ENCODE measurements around the gene AUTS2. TPM values are rescaled to one million over a fixed set of nuclear protein-coding genes. Genes with fewer than 3 reads are reported as not detected.

Gene AUTS2
- polyA plus RNA-seq, 1 experiment = 0.54 TPM

GRCh38 chr7:70214071-70214470 lies 615.8 kb downstream of the AUTS2 start:
- TF ChIP-seq, protein P1, sequence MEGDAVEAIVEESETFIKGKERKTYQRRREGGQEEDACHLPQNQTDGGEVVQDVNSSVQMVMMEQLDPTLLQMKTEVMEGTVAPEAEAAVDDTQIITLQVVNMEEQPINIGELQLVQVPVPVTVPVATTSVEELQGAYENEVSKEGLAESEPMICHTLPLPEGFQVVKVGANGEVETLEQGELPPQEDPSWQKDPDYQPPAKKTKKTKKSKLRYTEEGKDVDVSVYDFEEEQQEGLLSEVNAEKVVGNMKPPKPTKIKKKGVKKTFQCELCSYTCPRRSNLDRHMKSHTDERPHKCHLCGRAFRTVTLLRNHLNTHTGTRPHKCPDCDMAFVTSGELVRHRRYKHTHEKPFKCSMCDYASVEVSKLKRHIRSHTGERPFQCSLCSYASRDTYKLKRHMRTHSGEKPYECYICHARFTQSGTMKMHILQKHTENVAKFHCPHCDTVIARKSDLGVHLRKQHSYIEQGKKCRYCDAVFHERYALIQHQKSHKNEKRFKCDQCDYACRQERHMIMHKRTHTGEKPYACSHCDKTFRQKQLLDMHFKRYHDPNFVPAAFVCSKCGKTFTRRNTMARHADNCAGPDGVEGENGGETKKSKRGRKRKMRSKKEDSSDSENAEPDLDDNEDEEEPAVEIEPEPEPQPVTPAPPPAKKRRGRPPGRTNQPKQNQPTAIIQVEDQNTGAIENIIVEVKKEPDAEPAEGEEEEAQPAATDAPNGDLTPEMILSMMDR (IDR thresholded peaks at IDR 0.05; ENCODE audit: insufficient read depth, low read depth, low read length) = no peak
- Histone ChIP-seq H3K4me3 (ENCODE audit: low read depth, low read length) (no peak overlapping the region), H3K27me3 (ENCODE audit: control insufficient read depth, insufficient read depth, low read length) (no peaks in the 10 kb centered on the region), H3K36me3 (ENCODE audit: control insufficient read depth, insufficient read depth, low read length) (no peaks in the 10 kb centered on the region)
- ChIA-PET CTCF (no interaction called here), POLR2A (no interaction called here)
- no peak for DNase-seq (ENCODE audit: low read depth)

GRCh38 chr7:70215491-70215890 lies 617.2 kb downstream of the AUTS2 start:
- Histone ChIP-seq H3K27me3 (ENCODE audit: control insufficient read depth, insufficient read depth, low read length) (no peaks in the 10 kb centered on the region), H3K36me3 (ENCODE audit: control insufficient read depth, insufficient read depth, low read length) (no peaks in the 10 kb centered on the region), H3K4me3 (ENCODE audit: low read depth, low read length) (no peak overlapping the region)
- ChIA-PET POLR2A (no interaction called here), CTCF (no interaction called here)
- TF ChIP-seq, protein P1 (IDR thresholded peaks at IDR 0.05; ENCODE audit: insufficient read depth, low read depth, low read length) = no peak
- no peak for DNase-seq (ENCODE audit: low read depth)

GRCh38 chr7:70217571-70217970 lies 619.3 kb downstream of the AUTS2 start:
- POLR2A ChIA-PET = no interaction called here
- DNase-seq (ENCODE audit: low read depth) = no peak
- H3K27me3 ChIP-seq (ENCODE audit: control insufficient read depth, insufficient read depth, low read length) = no peaks in the 10 kb centered on the region
- CTCF ChIA-PET = no interaction called here
- TF ChIP-seq, protein P1 (IDR thresholded peaks at IDR 0.05; ENCODE audit: insufficient read depth, low read depth, low read length) = no peak
- H3K36me3 ChIP-seq (ENCODE audit: control insufficient read depth, insufficient read depth, low read length) = no peaks in the 10 kb centered on the region
- H3K4me3 ChIP-seq (ENCODE audit: low read depth, low read length) = no peak overlapping the region

GRCh38 chr7:70218006-70218405 lies 619.7 kb downstream of the AUTS2 start:
- no peak for DNase-seq (ENCODE audit: low read depth)
- TF ChIP-seq, protein P1 (IDR thresholded peaks at IDR 0.05; ENCODE audit: insufficient read depth, low read depth, low read length) = no peak
- no peaks in the 10 kb centered on the region for H3K36me3 ChIP-seq (ENCODE audit: control insufficient read depth, insufficient read depth, low read length)
- POLR2A ChIA-PET = no interaction called here
- H3K27me3 ChIP-seq (ENCODE audit: control insufficient read depth, insufficient read depth, low read length) = no peaks in the 10 kb centered on the region
- H3K4me3 ChIP-seq (ENCODE audit: low read depth, low read length) = no peak overlapping the region
- CTCF ChIA-PET = no interaction called here

DNA sequence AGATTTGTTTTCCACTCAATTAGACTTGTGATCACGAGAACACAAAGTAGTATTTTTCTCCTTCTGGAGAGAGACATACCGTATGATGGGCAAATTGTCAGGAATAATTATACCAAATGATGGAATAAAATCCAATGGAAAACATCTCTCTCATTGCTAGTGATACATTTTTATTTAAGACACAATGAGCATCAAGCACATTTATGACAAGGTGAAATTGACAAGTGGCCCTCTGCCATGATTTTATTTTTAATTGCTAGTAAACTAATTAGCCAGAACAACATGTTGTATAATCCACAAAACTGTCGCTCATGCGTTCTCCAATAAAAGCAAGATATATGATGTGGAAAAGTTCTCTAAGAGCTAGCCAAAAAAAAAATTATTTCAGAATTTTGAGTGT lies 620.8 kb downstream of the AUTS2 start:
- DNase-seq (ENCODE audit: low read depth) = no peak
- H3K36me3 ChIP-seq (ENCODE audit: control insufficient read depth, insufficient read depth, low read length) = no peaks in the 10 kb centered on the region
- TF ChIP-seq, protein P1 (IDR thresholded peaks at IDR 0.05; ENCODE audit: insufficient read depth, low read depth, low read length) = no peak
- no peak overlapping the region for H3K4me3 ChIP-seq (ENCODE audit: low read depth, low read length)
- CTCF ChIA-PET = no interaction called here
- H3K27me3 ChIP-seq (ENCODE audit: control insufficient read depth, insufficient read depth, low read length) = no peaks in the 10 kb centered on the region
- POLR2A ChIA-PET = no interaction called here

Data from BJ (cell line).